BLaER1 treated with 17β-estradiol and CSF1 and Interleukin-3, amounts not matched to agents 10 nM and 100 nM (cell line): ENCODE measurements around the gene PRR23C.
A peak's percentile ranks its signal among the peaks of the same experiment; 100 is the strongest.
"Not testable (repeated sequence)": the region's sequence is repeated elsewhere in the genome, so short reads cannot be mapped to it uniquely, and the experiment has no call there.

Experiments
- H3K27ac ChIP-seq, 11 experiments: shearing (Covaris generic); formaldehyde crosslinking; 2 replicates each; pipeline ENCODE4 v1.8.1; 2022
- H3K27me3 ChIP-seq, 11 experiments: shearing (Covaris generic); formaldehyde crosslinking; 2 replicates each; pipeline ENCODE4 v1.8.1; 2022
- H3K36me3 ChIP-seq, 11 experiments: shearing (Covaris generic); formaldehyde crosslinking; 2 replicates each; pipeline ENCODE4 v1.8.1; 2022
- H3K4me1 ChIP-seq, 10 experiments: shearing (Covaris generic); formaldehyde crosslinking; 2 replicates each; pipeline ENCODE4 v1.8.1; 2022
- H3K4me2 ChIP-seq, 11 experiments: shearing (Covaris generic); formaldehyde crosslinking; 2 replicates each; pipeline ENCODE4 v1.8.1; 2022
- H3K4me3 ChIP-seq, 10 experiments: shearing (Covaris generic); formaldehyde crosslinking; 2 replicates each; pipeline ENCODE4 v1.8.1; 2022
- H3K9ac ChIP-seq, 11 experiments: shearing (Covaris generic); formaldehyde crosslinking; 2 replicates each; pipeline ENCODE4 v1.8.1; 2022
- H3K9me3 ChIP-seq, 11 experiments: shearing (Covaris generic); formaldehyde crosslinking; replicated peaks in 1 of 11; 2 replicates each; pipeline ENCODE4 v1.8.1; 2022
- H4K20me1 ChIP-seq, 11 experiments: shearing (Covaris generic); formaldehyde crosslinking; 2 replicates each; pipeline ENCODE4 v1.8.1; 2022
- Cebpa-rat ChIP-seq, 11 experiments: shearing (Covaris generic); IDR thresholded peaks; 2 replicates each; pipeline ENCODE4 v1.8.1; 2022

PRR23C gene

GRCh38 chr3:139043554-139044365 is 932 bp downstream of the PRR23C start:
- peak in 10 of 11 experiments; percentile 11 to 88 (median 62); a peak in 15 of 22 replicates for TF ChIP-seq Cebpa-rat (IDR thresholded peaks at IDR 0.05)
- Histone ChIP-seq H3K27ac (no peak overlapping the region), H3K9ac (no peak overlapping the region), H3K4me2 (no peak overlapping the region), H3K4me3 (no peak overlapping the region), H3K4me1 (no peaks in the 10 kb centered on the region), H3K9me3 (peaks cover 25 to 45% (median 34%) of the 10 kb centered on the region in 11 experiments), H3K27me3 (no peaks in the 10 kb centered on the region), H4K20me1 (no peaks in the 10 kb centered on the region), H3K36me3 (no peaks in the 10 kb centered on the region)

GRCh38 chr3:139037478-139037877 is 7.2 kb downstream of the PRR23C start:
- Histone ChIP-seq H4K20me1 (no peaks in the 10 kb centered on the region), H3K27ac (no peak overlapping the region), H3K36me3 (no peaks in the 10 kb centered on the region), H3K9me3 (peaks cover 0 to 12% (median 6%) of the 10 kb centered on the region in 11 experiments; a peak in 12 of 22 replicates), H3K4me3 (no peak overlapping the region), H3K4me1 (no peaks in the 10 kb centered on the region), H3K27me3 (no peaks in the 10 kb centered on the region), H3K4me2 (no peak overlapping the region), H3K9ac (no peak overlapping the region)
- no peak for TF ChIP-seq Cebpa-rat (IDR thresholded peaks at IDR 0.05)

GRCh38 chr3:139032326-139033002 is 12.2 kb downstream of the PRR23C start:
- no peak overlapping the region for H3K27ac ChIP-seq
- H3K27me3 ChIP-seq: no peaks in the 10 kb centered on the region
- no peak overlapping the region for H3K4me3 ChIP-seq
- peaks cover 20 to 45% (median 33%) of the 10 kb centered on the region in 11 experiments; a peak in 21 of 22 replicates for H3K9me3 ChIP-seq
- no peak overlapping the region for H3K9ac ChIP-seq
- no peak for TF ChIP-seq Cebpa-rat (IDR thresholded peaks at IDR 0.05)
- no peaks in the 10 kb centered on the region for H3K36me3 ChIP-seq
- no peak overlapping the region for H3K4me2 ChIP-seq
- no peaks in the 10 kb centered on the region for H3K4me1 ChIP-seq
- H4K20me1 ChIP-seq: no peaks in the 10 kb centered on the region

GRCh38 chr3:139030576-139030975 is 14.1 kb downstream of the PRR23C start:
- H3K4me1 ChIP-seq, H3K9ac ChIP-seq, H3K4me2 ChIP-seq: not testable (repeated sequence)

GRCh38 chr3:139024968-139025367 is 19.7 kb downstream of the PRR23C start:
- Histone ChIP-seq H3K4me1 (no peaks in the 10 kb centered on the region), H3K4me2 (no peak overlapping the region), H3K36me3 (no peaks in the 10 kb centered on the region), H3K27ac (no peak overlapping the region), H4K20me1 (no peaks in the 10 kb centered on the region), H3K9me3 (peaks cover 15 to 35% (median 21%) of the 10 kb centered on the region in 11 experiments), H3K9ac (no peak overlapping the region), H3K4me3 (no peak overlapping the region), H3K27me3 (no peaks in the 10 kb centered on the region)
- no peak for TF ChIP-seq Cebpa-rat (IDR thresholded peaks at IDR 0.05)

More at GRCh38 chr3:139030576-139030975, 14.1 kb downstream of the PRR23C start:
- H3K4me3 ChIP-seq, H3K27ac ChIP-seq, H4K20me1 ChIP-seq, H3K27me3 ChIP-seq, H3K36me3 ChIP-seq: not testable (repeated sequence)
- peaks cover 20 to 45% (median 33%) of the 10 kb centered on the region in 11 experiments; a peak in 21 of 22 replicates for H3K9me3 ChIP-seq

GRCh38 chr3:139020868-139021234 is 23.8 kb downstream of the PRR23C start, which contains the start of gene PRR23B:
PRR23B (minus strand) TSS chr3:139020926; CDS start chr3:139020661, 265 bp downstream.
- Histone ChIP-seq H3K9me3 (peaks cover 19 to 33% (median 28%) of the 10 kb centered on the region in 11 experiments), H3K27ac (no peak within 1 kb of the TSS), H3K27me3 (no peaks in the 10 kb centered on the region), H3K4me2 (no peak within 1 kb of the TSS), H4K20me1 (no peaks in the 10 kb centered on the region), H3K4me3 (no peak within 1 kb of the TSS), H3K9ac (no peak within 1 kb of the TSS), H3K36me3 (no peaks in the 10 kb centered on the region), H3K4me1 (no peaks in the 10 kb centered on the region)
- no peak for TF ChIP-seq Cebpa-rat (IDR thresholded peaks at IDR 0.05)

- H3K9me3 ChIP-seq: peaks cover 19 to 33% (median 28%) of the 10 kb centered on the region in 11 experiments
Measured at GRCh38 chr3:139020036-139020867, 24.4 kb downstream of the PRR23C start.

GRCh38 chr3:139016430-139017048 is 28.2 kb downstream of the PRR23C start:
- peaks cover 30 to 40% (median 34%) of the 10 kb centered on the region in 11 experiments for H3K9me3 ChIP-seq
- H3K4me1 ChIP-seq: no peaks in the 10 kb centered on the region
- no peak for TF ChIP-seq Cebpa-rat (IDR thresholded peaks at IDR 0.05)
- no peak overlapping the region for H3K4me3 ChIP-seq
- no peak overlapping the region for H3K9ac ChIP-seq
- H3K36me3 ChIP-seq: no peaks in the 10 kb centered on the region; a peak in 1 of 22 replicates
- no peak overlapping the region for H3K27ac ChIP-seq
- no peak overlapping the region for H3K4me2 ChIP-seq
- H4K20me1 ChIP-seq: no peaks in the 10 kb centered on the region
- no peaks in the 10 kb centered on the region for H3K27me3 ChIP-seq

More at GRCh38 chr3:139020036-139020867, 24.4 kb downstream of the PRR23C start:
- Histone ChIP-seq H3K4me1 (no peaks in the 10 kb centered on the region), H4K20me1 (no peaks in the 10 kb centered on the region), H3K27me3 (no peaks in the 10 kb centered on the region), H3K9ac (no peak overlapping the region), H3K4me2 (no peak overlapping the region), H3K4me3 (no peak overlapping the region), H3K36me3 (no peaks in the 10 kb centered on the region), H3K27ac (no peak overlapping the region)
- no peak for TF ChIP-seq Cebpa-rat (IDR thresholded peaks at IDR 0.05)
